Measurements from ENCODE around the gene PYGB.

PYGB gene

DNA sequence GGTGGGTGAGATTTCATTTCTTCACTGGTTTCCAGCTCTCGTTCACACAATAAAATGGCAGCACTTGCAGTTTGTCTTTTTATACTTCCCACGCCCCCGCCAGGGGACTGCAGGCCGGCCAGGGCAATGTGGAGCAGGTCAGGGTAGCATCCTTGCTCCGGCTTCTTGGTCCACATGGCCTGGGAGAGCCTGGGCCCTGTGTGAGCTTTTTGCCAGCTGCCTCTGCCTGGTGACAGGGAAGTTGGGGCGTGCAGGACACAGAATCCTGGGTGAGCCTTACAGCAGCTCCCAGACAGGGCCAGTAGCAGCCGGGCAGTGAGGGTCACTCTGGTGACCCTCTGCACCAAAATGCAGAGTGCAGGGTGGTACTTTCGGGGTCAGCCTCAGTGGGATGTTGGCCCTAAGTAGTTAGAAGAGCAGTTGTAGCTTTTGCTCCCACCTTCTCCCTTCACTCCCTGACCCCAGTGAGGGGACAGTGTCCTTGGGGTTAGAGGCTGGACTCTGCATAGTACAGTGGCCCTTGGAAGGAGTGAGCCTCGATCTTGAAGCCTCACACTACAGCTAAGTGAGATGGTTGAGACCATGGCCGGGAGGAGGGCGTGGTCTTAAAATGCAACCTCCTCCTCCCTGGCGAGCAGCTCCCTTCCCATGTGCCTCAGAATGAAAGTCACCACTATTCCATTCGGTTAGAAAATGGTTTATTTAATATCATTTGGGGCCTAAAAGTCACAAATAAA, 23.8 kb downstream of the PYGB start:
- DNase-seq, result no peak

DNA sequence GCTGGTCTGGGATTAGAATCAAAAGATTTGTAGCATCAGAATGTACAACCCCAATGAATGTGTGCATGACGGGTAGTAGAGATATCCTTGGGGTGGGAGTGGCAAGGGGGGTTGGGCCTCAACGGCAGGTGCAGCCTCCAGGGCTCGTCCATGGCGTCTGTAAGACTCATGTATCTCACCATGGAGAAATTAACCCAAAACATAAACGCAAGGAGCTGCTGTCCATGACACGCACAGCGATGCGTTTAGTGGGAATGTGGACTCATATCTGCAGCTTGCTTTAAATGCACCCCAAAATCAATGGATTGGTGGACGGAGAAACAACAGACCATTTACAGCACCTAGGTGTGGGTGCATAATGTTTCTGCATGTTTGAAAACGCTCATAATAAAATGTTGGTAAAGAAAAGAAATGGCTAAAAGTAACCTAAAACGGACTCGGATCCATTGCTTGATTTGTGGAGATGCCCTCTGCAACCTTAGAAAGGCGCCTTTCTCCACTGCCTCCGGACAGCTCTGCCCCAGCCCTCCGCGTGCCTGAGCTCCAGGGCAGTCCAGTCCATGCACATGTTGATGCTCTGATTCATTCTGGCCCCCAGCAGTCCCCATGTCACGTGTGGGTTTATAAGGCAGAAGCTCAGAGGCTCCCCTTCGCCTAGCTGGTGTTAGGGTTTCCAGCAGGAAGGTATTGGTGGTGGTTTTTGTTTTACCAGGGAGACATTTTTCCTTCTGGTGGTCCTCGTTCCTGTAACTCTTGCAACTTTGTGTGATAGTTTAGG, 24.5 kb downstream of the PYGB start:
- DNase-seq, result no peak

DNA sequence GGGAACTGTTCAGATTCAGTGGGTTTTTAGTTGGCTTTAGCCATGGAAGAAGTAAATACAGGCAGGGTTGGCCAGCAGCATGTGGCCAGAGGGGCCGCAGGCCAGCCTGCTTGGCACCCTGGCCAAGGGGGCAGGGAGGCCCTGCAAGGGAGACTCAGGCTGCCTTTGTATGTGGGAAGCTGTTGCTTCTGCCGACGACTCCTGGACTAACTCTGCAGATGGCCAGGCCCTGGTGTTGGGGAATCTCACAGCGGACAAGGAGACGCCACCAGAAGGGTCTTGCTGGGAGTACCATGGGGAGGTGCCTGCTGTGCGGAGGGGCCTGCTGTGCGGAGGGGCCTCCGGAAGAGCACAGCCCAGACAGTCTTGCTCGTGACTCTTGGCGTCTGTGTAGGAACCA, 25.2 kb downstream of the PYGB start:
- no peak for DNase-seq

DNA sequence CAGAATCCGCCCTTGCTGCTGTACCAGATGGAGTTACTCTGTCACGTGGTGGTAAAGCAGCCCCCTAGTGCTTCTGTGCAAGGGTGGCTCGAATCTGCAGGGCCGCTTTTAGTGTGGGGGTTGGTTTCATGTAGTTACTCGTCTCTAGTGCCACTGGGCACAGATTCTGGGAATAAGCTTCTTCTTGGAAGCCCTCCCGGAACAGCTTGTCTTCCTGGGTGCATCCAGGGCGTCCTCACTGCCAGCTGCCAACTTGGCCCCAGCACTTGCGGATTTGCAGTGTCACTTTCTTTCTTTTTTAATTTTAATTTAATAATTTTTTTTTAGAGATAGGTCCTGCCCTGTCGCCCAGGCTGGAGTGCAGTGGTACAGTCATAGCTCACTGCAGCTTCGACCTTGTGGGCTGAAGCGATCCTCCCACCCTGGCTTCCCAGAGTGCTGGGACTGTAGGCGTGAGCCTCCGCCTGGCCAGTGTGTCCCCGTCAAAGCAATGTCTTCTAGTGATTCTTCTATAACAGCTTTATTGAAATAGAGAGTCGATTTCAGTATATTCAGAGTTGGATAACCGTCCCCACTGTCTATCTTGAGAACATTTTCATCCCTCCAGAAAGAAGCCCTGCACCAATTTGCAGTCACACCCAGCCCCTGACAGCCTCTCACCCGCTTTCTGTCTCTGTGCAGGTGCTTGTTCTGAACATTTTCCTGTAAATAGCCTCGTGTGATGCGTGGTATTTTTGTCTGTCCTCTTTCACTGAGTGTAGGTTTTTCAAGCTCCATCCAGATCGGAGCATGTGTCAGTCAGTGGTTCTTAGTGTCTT, 25.9 kb downstream of the PYGB start:
- DNase-seq, result no peak

DNA sequence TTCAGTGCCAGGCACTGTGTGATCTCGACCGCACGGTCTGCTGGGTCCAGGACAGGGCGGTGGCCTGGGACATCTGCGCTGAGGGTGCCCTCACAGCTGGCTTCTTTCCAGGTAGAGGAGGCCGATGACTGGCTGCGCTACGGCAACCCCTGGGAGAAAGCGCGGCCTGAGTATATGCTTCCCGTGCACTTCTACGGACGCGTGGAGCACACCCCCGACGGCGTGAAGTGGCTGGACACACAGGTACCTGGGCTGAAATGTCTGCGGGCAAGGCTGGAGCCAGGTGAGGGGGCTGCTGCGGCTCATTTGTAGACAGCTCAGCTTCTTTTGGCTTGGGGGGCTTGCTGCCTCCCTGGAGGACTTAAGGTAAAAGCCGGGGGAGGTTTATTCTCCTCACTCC, 26.6 kb downstream of the PYGB start:
- DNase-seq, result no peak

DNA sequence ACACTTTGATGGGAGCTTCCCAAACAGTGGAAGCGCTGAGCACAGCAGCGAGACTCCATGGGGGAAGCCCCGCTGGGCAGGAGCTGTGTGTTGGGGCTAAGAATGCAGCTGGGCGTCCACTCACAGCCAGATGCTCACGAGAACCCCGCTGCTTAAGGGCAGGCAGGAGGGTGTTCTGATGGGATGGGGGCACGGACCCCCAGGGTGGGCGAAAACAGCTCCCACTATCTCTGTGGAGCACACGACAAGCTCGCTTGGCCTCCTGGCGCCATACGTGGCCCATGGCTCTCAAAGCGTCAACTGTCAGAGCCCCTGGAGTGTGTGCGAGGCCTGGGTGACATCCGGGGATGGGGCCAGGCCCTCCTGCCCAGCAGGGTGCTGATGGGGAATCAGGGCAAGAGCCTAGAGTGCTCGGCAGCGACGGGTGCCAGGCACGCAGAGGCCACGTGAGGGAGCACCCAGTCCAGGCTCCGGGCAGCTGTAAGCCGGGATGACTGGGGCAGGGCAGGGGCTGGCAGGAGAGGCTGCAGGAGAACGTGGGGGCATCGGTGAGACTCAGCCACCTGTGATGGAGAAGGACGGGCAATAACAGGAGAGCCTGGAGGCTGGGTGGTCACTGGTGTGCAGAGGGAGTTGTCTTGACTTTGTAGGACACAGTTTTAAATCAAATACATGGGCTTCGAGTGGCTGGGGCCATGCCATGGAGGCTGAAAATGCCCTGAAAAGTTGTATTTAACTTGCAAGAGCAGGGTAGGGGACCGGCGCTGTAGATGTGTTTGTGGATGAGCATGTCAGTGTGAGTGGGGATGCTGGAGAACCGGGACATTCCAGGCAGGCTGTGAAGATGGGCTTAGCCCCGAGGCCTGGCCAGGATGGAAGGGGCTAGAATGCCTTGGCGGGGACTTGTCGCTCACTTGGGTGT, 27.3 kb downstream of the PYGB start:
- DNase-seq, result no peak

DNA sequence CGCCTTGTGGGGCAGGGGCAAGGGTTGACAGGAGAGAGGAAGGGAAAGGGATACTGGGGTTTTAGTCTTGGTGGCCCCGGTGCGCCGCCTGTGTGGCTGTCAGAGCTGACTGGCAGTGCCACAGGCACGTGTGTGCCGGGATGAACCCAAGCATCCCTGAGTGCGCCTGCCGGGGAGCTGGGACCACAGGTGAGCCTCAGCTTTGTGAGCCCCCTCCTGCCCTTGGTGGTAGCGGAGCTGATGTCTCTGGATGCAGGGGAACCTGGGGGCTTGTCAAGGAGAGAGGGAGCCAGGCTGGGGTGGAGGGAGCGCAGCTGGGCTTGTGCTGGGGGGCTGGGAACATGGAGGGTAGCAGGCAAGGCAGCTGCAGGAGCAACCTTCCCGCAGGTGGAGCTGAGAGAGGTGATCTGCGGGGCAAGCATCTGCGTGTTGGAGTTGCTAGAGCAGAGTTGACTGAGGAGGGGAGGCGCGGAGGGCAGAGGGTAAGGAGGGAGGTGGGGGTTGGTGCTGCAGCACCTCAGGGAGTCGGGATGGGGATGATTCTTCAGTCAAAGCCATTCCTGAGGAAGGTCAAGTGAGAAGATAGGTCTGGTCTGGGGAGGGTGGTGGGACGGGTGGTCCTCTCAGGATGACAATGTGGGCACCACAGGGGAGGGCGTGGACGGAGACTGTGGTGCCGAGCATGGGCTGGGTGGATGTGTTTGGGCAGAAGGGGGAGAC, 28.1 kb downstream of the PYGB start:
- peak in 1 of 2 donors; percentile 0 for DNase-seq

DNA sequence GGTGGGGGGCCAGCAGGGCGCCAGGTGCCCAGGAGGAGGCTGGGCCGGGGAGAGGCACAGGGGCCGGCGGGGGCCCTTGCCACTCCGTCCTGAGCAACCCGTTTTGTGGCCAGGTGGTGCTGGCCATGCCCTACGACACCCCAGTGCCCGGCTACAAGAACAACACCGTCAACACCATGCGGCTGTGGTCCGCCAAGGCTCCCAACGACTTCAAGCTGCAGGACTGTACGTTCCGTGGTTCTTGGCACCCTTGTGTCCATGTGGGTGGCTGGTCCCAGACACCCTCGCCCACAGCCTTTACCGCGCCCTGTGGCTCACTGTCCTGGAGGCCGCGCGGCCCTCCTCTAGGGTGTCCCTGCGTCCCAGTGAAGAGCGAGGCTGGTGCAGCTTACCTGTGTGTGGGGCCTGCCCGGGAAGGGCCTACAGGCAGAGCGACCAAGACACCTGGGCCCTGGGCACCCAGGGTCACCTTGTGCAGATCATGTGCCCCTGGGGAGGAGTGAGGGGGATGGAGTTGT, 28.7 kb downstream of the PYGB start:
- DNase-seq, result peak in 1 of 2 donors; percentile 1

DNA sequence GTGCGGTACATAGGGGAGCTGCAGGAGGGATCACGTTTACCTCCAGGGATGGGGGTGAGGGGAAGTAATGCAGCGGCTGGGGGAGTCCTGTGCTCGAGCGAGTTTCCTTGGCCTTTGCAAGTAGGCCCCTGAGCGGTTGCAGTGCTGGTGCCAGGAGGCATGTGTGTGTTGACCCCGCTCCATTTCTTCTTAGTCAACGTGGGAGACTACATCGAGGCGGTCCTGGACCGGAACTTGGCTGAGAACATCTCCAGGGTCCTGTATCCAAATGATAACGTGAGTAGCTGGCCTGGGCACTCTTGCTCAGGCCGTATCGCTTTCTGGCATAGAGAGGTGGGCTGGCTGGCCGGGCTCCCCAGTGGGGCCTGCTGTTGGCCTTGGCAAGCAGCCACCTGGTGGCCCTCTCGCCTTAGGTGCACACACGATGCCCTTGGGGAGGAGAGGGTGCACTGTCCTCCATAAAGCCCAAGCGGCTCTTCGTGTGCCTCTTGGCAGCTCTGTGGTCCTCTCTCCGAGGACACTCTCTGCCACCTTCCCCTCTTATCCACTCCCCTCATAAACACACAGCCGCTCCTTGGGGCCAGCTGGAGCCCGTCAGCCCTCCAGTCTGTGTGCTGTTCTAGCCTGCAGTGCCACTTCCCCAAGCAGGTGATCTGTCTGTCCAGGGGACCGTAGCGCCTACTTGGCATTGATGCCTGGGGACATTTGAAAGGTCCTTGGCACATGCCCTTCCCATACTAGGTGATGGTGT, 29.3 kb downstream of the PYGB start:
- peak in 1 of 2 donors; percentile 0 for DNase-seq

DNA sequence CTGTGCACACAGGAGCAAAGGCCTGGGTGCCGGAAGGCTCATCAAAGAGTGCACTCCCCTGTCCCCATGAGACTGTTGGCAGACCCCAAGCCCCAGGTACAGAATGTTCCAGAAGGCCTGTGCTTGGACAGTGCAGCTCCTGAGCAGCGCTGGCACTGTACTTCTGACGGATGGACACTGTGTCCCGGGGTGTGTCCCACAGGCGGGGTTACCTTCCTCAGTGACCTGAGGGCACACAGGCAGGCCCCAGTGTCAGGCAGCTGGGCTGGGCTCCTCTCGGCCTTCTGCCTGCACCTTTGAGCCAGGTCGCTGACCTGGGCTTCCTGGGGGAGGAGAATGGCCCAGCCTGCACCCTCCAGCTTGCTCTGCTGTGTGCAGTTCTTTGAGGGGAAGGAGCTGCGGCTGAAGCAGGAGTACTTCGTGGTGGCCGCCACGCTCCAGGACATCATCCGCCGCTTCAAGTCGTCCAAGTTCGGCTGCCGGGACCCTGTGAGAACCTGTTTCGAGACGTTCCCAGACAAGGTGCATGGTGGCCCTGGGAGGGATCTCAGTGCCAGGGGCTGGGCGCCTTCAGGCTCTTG, 30.1 kb downstream of the PYGB start:
- DNase-seq, result no peak

DNA sequence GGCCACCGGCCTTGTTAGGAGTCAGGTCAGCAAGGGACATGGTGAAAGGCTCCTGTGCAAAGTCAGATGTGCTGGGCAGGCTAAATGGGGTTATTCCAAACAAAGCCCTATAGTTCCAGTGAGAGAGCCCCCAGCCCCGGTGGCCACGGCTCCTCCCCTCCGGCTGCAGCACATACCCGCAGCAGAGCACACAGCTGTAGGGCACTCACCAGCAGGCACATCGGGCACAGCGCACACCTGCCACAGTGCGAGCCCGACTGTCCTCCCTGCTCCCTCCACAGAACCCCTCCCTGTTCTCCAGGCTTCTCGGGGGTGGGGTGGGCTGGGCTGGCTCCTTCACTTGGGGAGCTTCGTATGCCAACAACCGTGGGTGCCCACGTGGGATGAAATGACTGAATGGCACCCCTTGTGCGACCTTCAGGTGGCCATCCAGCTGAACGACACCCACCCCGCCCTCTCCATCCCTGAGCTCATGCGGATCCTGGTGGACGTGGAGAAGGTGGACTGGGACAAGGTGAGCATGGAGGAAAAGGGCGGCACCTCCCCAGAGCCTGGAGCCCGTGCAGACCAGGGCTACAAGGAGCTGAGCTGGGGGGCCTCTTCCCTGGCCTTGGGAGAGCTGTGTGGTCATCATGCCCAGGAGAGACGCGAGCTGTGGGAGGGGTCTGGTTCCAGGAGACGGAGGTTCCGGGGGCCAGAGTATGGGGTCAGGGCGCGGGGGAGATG, 30.9 kb downstream of the PYGB start:
- peak in 1 of 2 donors; percentile 1 for DNase-seq

DNA sequence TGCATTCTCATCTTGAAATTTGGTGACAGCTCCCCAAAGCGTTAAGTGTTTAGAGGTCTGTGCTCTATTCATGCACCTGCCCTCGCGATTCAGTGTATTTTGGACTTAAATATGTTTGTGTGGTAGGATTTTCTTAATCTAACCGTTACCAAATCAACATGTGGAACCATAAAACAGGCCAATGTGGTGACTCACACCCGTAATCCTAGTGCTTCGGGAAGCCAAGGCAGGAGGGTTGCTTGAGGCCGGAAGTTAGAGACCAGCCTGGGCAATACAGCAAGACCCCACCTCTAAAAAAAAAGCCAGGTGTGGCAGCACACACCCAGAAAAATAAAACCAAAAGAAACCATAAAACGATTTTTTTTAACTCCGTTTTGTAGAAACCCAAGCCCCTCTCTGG, 31.5 kb downstream of the PYGB start:
- DNase-seq, result peak in 1 of 2 donors; percentile 0

DNA sequence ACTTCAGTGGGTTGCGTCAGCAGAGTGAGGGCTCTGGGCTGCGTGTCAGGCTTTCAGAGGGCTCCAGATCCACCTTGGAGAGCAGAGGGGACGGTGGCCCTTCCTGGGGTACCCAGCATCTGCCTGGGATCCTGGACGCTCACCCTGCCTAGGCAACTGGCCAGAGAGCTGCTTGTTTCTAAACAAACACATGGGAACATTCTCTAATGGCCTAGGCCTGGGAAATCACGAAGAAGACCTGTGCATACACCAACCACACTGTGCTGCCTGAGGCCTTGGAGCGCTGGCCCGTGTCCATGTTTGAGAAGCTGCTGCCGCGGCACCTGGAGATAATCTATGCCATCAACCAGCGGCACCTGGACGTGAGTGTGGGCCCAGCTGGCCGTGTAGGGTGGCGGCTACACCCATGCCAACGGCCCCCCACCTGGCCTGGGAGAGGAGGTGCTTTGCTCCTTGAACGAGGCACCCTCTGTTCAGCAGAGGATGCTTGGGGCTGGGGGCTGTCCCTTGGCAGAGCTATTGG, 32.2 kb downstream of the PYGB start:
- DNase-seq, result peak in 1 of 2 donors; percentile 1

DNA sequence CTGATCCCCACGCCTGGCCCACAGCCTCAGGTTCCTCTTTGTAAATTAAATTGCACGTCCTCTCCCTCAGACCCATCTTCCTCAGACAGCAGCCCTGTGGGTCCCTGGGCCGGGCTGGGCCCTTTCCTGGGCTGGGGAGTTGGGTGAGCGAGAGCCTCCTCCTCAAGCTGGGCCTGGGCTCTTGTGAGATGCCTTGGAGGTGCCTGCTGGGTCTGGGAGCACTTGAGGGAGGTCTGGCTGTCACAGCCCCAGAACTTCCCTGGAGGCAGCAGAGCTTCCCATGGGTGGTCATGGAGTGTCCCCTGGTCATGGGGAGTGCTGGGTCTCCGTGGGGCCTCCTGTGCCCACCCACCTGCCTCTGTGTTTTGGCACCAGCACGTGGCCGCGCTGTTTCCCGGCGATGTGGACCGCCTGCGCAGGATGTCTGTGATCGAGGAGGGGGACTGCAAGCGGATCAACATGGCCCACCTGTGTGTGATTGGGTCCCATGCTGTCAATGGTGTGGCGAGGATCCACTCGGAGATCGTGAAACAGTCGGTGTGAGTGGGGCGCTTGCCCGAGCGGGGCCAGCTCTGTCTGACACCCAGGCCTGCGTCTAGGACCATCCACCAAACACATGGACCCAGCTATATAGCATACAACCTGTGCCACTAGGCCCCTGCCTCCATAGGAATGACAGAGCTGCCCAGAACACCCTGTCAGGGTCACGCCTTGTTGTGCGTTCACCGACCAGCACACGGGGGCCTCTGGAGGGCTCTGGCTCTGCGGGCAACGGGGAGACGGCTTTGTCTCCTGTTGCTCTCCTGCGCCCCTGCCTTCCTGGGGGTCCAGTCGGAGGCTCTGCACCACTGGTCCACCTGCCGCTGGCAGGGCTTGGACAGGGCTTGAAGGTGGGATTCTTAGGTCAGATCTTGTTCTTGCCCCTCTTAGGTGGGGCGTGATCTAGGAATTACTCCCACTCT, 33.0 kb downstream of the PYGB start:
- peak in 1 of 2 donors; percentile 1 for DNase-seq

DNA sequence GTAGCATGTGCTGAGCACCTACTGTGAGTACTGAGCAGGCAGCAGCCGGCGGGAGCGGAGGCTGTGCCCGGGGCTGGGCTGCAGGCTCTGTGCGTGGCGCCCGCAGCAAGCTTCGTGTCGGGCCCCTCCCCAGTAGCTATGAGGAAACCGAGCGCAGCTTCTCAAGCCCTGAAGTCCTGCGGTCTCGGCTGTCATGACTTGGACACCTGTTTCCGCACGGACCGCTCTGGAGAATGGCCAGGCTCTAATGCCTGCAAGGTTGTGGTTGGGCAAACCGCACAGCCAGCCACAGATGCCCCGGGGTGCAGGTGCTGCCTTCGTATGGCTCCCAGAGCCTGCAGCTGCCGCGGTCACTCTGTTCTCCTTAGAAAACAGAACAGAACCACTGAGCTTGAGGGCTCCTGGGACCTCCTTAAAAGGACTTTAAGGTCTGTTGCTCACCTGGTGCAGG, 33.7 kb downstream of the PYGB start:
- peak in 1 of 2 donors; percentile 34 for DNase-seq

DNA sequence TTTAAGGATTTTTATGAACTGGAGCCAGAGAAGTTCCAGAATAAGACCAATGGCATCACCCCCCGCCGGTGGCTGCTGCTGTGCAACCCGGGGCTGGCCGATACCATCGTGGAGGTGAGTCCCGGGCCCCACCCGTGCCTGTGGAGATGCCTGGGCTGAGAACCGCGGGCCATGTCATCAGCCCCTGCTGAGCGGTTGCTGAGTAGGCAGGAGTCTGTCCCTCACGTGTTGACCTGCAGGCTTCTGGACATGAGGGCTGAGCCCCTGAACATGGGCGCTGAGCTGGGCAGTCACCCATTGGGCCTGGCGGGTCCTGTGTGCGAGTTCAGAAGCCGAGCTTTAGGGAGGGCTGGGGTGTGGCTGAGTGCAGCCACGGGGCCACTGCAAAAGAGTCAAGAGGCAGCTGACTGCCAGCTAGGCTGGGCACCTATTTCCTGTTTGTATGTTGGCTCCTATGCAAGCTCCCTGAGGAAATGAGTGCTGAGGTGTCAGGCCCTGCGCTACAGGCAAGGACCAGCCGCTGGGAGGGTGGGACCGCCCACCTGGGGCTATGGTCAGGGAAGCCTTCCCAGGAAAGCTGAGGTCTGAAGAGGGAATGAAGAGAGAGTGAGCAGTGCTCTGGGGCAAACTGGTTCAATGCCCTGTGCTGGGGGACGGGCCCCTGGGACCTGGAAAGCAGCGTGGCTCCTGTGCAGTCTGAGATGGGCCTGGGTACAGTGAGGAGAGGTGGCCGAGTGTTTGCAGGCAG, 34.3 kb downstream of the PYGB start:
- no peak for DNase-seq

DNA sequence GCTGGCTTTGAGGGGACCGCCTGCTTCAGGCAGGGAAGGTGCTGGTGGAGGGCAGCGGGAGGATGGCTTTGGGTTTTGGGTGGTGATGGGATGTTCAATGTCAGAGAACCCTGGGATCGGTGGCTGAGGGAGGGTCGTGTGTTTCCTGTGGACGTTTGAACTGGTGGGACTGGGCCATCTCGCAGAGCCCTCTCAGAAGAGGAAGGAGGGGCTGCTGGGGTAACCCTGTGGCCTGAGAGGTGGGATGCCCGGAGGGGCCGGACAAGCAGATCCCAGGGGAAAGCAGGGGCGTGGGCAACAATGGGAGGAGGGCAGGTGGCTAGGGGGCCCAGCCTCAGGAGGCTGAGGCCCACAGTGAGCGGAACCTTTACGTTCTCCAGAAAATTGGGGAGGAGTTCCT, 34.9 kb downstream of the PYGB start:
- DNase-seq, result no peak

All from CD4-positive, alpha-beta T cell treated with Interferon alpha-2 for 1 hour (primary cell).